Activated CD4-positive, alpha-beta T cell treated with anti-CD3 and anti-CD28 coated beads for 4 hours (primary cell): ENCODE measurements around the gene APOE.
A peak's percentile ranks its signal among the peaks of the same experiment; 100 is the strongest.

Experiments used
- DNase-seq, 2 donors: peaks; one replicate each; pipeline ENCODE4 v3.0.0-alpha.2; 2020

The APOE gene

DNA sequence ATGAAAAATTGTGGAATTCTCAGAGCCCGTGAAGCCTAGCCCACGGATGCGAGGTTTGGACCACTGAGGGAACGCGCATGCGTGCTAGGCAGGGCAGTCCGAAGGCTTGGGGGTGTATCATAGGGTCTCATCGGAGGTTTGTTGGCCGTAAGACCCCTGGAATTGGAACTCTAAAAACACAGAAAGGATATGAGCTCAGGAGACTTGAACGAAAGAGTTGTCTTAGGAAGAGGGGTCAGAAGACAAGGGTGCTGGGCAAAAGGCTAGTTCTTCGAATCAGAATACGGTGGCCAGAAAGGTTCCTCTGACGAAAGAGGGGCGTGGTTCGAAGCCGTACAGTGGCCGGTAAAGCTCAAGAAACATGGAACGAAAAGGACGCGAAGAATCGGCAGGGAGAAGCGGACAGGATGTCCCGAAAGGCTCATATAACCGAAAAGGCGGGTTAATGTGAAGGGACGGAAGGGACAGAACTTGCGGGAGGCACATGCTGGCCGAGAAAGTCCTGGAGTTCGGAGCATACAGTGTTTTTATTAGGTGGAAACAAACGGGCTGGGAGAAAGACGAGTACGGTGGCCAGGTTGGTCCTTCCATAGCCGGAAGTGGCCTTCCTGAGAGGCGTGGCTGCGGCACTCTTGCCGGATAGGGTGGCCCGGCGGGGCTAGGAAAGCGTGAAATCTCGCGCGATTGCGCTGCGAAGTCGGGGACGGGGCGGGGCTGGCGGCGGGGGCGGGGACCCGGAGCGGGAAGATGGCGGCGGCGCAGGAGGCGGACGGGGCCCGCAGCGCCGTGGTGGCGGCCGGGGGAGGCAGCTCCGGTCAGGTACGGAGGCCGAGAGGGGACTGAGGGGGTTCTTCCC, 49.3 kb downstream of the APOE start, which contains the start of gene CLPTM1:
CLPTM1 (plus strand) TSS at position 732 of the 856 bp plus-strand sequence; CDS start at position 748, 16 bp downstream.
- DNase-seq: peak; percentile 95 to 96

DNA sequence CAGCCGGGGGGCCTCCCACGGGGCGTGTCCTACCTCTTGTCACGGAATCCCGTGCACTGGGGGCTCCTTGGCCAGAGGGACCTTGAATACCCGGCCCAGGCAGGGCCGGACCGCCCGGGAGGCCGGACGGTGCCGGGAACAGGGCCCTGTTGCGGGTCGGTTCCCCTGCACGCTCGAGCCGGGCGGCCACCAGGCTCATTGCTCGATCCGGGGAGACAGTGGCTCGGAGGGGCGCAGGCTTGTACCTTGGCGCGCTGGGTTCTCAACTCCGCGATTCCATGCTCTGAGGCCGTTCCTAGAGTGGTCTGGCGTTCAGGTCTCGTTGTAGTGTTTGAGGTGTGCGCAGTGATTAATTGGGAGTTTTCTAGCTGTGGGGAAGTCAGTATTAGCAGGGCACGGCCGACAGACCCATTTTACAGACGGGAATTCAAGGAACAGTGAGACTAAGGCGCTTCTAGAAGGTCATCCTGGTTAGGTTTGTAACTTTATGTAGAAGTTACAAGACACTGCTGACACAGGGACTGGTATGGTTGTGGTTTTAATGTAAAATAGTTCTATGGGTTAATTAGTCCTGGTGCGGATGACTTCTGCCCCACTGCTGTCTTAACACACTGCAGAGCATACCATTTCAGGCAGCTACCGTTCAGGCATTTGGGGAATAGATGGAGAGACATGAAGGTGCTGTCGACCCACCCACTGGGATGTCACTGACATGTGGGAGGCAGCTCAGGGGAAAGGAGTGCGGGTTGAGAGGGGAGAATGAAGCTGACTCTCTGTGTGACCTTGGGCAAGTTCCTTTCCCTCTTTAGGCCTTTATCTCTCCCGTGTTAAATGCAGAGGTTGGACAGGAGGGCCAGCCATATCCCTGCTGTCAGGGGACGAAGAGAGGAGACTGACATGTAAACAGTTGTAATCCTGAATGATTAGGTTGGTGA, 50.2 kb downstream of the APOE start:
- peak in 1 of 2 donors; percentile 8 for DNase-seq

DNA sequence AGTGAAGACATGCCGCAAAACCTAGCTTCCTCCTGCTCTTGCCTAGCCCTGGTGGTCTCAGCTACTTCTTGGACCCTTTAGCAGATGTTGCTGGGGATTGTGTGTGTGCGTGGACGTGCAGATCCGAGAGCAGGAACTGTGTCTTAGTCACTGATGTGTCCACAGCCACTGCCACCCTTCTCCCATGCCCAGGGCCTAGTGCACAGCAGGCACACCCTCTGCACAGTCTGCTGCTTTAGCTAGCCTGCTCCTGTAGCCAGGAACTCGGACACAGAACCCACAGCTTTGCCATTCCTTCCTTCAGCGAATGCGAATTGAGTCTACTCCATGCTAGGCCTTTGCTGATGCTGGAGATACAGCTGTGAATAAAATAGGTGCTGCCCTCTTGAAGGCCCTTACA, 51.9 kb downstream of the APOE start:
- DNase-seq: no peak

DNA sequence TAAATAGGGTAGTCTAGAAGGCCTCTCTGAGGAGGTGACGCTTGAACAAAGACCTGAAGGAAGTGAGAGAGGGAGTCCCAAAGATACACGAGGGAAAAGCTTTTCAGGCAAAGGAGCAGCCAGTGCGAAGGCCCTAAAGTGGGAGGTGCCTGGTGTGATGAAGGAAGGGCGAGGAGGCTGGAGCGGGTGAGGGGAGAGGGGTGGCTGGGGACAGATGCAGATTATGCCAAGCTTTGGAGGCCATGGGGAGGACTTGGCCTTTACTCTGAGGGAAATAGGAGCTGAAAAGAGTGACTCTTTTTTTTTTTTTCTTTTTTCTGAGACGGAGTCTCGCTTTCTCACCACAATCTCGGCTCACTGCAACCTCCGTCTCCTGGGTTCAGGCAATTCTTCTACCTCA, 52.5 kb downstream of the APOE start:
- DNase-seq: no peak
